HUES64 (cell line): ENCODE measurements around the gene MORC2.
A peak's percentile ranks its signal among the peaks of the same experiment; 100 is the strongest.

ENCODE experiments used
- H3K27ac ChIP-seq: 2 replicates; pipeline ENCODE4 v1.7.0; 2013; ENCODE audit warnings: low read depth, low read length, inconsistent platforms
- H3K27me3 ChIP-seq: 2 replicates; pipeline ENCODE4 v1.6.1; 2013; ENCODE audit warnings: mild to moderate bottlenecking, low read length; ENCODE audit not compliant: insufficient read depth
- H3K36me3 ChIP-seq: 2 replicates; pipeline ENCODE4 v1.6.1; 2013; ENCODE audit warnings: mild to moderate bottlenecking, low read length; ENCODE audit not compliant: insufficient read depth
- H3K4me1 ChIP-seq: 2 replicates; pipeline ENCODE4 v1.6.1; 2013; ENCODE audit warnings: mild to moderate bottlenecking, low read length, moderate library complexity; ENCODE audit not compliant: insufficient read depth
- H3K4me3 ChIP-seq: 2 replicates; pipeline ENCODE4 v1.5.1; 2013; ENCODE audit warnings: mild to moderate bottlenecking, low read length, moderate library complexity
- H3K9ac ChIP-seq: 2 replicates; pipeline ENCODE4 v1.6.1; 2013; ENCODE audit warnings: mild to moderate bottlenecking, low read depth, low read length
- H3K9me3 ChIP-seq: 2 replicates; pipeline ENCODE4 v1.6.1; 2013; ENCODE audit warnings: low read depth, low read length; ENCODE audit not compliant: insufficient read depth
- WGBS: fragments of 150-250, 120-280 bp; methylation state at CpG from one replicate; pipeline ENCODE4 v1.1.7; 2013; ENCODE audit warnings: missing lambda C conversion rate; 5-methylcytosine and 5-hydroxymethylcytosine counted together

Gene MORC2

GRCh38 chr22:30885591-30885990 is 83.0 kb downstream of the MORC2 start:
- H3K27ac ChIP-seq = no peak overlapping the region
- H3K9me3 ChIP-seq = no peaks in the 10 kb centered on the region
- no peaks in the 10 kb centered on the region for H3K4me1 ChIP-seq
- no peak overlapping the region for H3K9ac ChIP-seq
- H3K36me3 ChIP-seq = no peaks in the 10 kb centered on the region
- H3K4me3 ChIP-seq = no peak overlapping the region
- WGBS = 93% methylated on average over 9 of the region's 9 CpGs
- H3K27me3 ChIP-seq = no peaks in the 10 kb centered on the region

GRCh38 chr22:30885001-30885366 is 83.6 kb downstream of the MORC2 start:
- no peak overlapping the region for H3K27ac ChIP-seq
- no peak overlapping the region for H3K4me3 ChIP-seq
- no peaks in the 10 kb centered on the region for H3K4me1 ChIP-seq
- WGBS = 96% methylated on average over 5 of the region's 5 CpGs
- no peak overlapping the region for H3K9ac ChIP-seq
- H3K9me3 ChIP-seq = no peaks in the 10 kb centered on the region
- no peaks in the 10 kb centered on the region for H3K36me3 ChIP-seq
- no peaks in the 10 kb centered on the region for H3K27me3 ChIP-seq

DNA sequence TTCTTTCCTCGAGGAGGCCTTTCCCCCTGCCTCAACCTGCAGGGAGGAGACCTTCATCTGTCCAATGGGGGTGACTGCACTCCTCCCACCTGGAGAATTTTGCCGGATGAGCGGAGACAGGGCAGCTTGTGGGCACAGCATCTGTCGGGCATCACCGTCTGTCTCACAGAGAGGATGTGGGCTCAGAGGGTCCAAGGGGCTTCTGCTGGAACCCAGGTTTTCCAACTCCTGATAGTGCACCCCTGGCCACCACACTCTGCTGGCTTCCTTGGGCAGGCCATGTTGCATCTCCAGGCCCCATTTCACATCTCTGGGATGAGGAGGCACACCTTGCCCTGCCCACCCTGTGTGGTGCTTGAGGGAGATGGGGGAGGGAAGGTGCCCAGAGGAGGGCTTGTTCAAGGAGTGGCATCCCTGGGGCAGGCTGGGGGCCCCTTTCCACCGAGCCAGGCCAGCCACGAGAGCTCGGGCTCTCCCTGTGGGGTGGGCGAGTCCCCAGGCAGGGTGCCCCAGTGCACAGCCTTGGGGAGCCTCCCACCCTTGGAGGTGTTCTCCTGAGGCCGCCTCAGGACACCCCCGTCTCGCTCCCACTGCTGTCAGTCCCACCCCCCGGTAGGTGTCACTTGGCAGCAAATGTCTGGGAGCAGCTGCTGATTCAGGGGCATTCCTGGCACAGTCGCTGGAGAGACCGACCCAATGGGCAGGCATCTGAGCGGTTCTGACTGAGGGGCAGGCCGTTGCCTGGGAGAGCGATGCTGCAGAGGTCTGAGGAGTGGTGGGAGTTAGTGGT is 84.2 kb downstream of the MORC2 start:
- 94% methylated on average over 18 of the region's 18 CpGs for WGBS
- no peak overlapping the region for H3K4me3 ChIP-seq
- H3K27me3 ChIP-seq = no peaks in the 10 kb centered on the region
- H3K9ac ChIP-seq = no peak overlapping the region
- no peak overlapping the region for H3K27ac ChIP-seq
- no peaks in the 10 kb centered on the region for H3K9me3 ChIP-seq
- H3K4me1 ChIP-seq = no peaks in the 10 kb centered on the region
- H3K36me3 ChIP-seq = no peaks in the 10 kb centered on the region

- Histone ChIP-seq H3K27ac (no peak overlapping the region), H3K9me3 (no peaks in the 10 kb centered on the region), H3K9ac (no peak overlapping the region), H3K4me3 (no peak overlapping the region), H3K27me3 (no peaks in the 10 kb centered on the region), H3K4me1 (no peaks in the 10 kb centered on the region), H3K36me3 (no peaks in the 10 kb centered on the region)
- 94% methylated on average over 7 of the region's 7 CpGs for WGBS
Measured at GRCh38 chr22:30883586-30884145, 84.9 kb downstream of the MORC2 start.

GRCh38 chr22:30882974-30883533 is 85.5 kb downstream of the MORC2 start:
- 98% methylated on average over 3 of the region's 4 CpGs for WGBS
- H3K9me3 ChIP-seq = no peaks in the 10 kb centered on the region
- no peaks in the 10 kb centered on the region for H3K4me1 ChIP-seq
- H3K9ac ChIP-seq = no peak overlapping the region
- H3K27me3 ChIP-seq = no peaks in the 10 kb centered on the region
- no peak overlapping the region for H3K4me3 ChIP-seq
- no peaks in the 10 kb centered on the region for H3K36me3 ChIP-seq
- no peak overlapping the region for H3K27ac ChIP-seq

GRCh38 chr22:30882184-30882717 is 86.3 kb downstream of the MORC2 start:
- Histone ChIP-seq H3K4me1 (no peaks in the 10 kb centered on the region), H3K9me3 (no peaks in the 10 kb centered on the region), H3K27ac (no peak overlapping the region), H3K36me3 (no peaks in the 10 kb centered on the region), H3K9ac (no peak overlapping the region), H3K27me3 (no peaks in the 10 kb centered on the region), H3K4me3 (no peak overlapping the region)
- 71% methylated on average over 6 of the region's 6 CpGs for WGBS

GRCh38 chr22:30881361-30882183 is 87.0 kb downstream of the MORC2 start:
- Histone ChIP-seq H3K27me3 (no peaks in the 10 kb centered on the region), H3K4me3 (no peak overlapping the region), H3K4me1 (no peaks in the 10 kb centered on the region), H3K9me3 (no peaks in the 10 kb centered on the region), H3K27ac (no peak overlapping the region), H3K9ac (0 out of 2 replicates have a peak overlapping the region, but pooled peaks have one; percentile 6), H3K36me3 (no peaks in the 10 kb centered on the region)
- 81% methylated on average over 14 of the region's 14 CpGs for WGBS

GRCh38 chr22:30880847-30881246 is 87.7 kb downstream of the MORC2 start:
- no peaks in the 10 kb centered on the region for H3K36me3 ChIP-seq
- no peak overlapping the region for H3K4me3 ChIP-seq
- no peaks in the 10 kb centered on the region for H3K4me1 ChIP-seq
- H3K9me3 ChIP-seq = no peaks in the 10 kb centered on the region
- no peak overlapping the region for H3K9ac ChIP-seq
- 95% methylated on average over 5 of the region's 5 CpGs for WGBS
- no peaks in the 10 kb centered on the region for H3K27me3 ChIP-seq
- no peak overlapping the region for H3K27ac ChIP-seq

DNA sequence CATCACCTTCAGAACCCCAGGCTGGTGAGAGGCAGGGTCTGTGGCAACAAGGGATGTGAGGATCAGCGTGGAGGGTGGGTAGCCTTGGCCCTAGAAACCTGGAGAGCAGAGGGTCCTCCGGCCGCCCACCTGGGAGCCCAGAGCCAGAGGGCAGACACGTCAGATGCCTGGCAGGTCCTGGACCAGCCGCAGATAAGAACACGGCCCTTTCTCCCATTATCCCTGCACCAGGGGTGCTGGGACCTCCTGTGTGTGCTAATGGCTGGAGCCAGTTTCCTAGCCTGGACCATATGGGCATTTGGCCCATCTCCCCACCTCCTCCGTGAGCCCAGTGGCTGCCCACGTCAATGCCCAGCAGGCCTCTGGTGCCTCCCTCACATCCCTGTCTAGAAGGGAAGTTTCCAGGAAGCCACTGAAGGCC is 88.4 kb downstream of the MORC2 start:
- Histone ChIP-seq H3K4me1 (no peaks in the 10 kb centered on the region), H3K9ac (no peak overlapping the region), H3K27me3 (no peaks in the 10 kb centered on the region), H3K27ac (no peak overlapping the region), H3K9me3 (no peaks in the 10 kb centered on the region), H3K36me3 (no peaks in the 10 kb centered on the region), H3K4me3 (no peak overlapping the region)
- WGBS = 90% methylated on average over 8 of the region's 8 CpGs

DNA sequence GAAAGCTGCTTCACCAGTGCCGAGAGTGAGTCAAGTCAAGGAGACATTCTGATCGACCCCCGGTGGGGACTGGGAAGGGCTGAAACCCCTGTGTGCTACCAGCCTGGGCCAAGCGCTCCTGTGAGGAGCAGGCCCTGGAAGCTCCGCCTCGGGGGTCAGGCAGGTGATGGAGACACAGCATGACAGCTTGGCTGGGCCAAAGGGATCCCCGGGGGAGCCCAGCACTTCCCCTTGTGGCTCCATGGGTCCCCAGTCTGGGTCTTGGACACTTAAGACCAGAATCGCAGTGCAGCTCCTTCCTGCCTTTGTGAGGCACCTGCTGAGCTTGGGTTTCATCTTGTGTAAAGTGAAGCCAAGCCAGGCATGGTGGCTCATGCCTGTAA is 89.2 kb downstream of the MORC2 start:
- no peak overlapping the region for H3K27ac ChIP-seq
- no peaks in the 10 kb centered on the region for H3K4me1 ChIP-seq
- no peak overlapping the region for H3K4me3 ChIP-seq

More for the DNA sequence above, 89.2 kb downstream of the MORC2 start:
- no peaks in the 10 kb centered on the region for H3K36me3 ChIP-seq
- no peaks in the 10 kb centered on the region for H3K27me3 ChIP-seq
- WGBS = 87% methylated on average over 8 of the region's 8 CpGs
- H3K9ac ChIP-seq = no peak overlapping the region
- H3K9me3 ChIP-seq = no peaks in the 10 kb centered on the region
